Mesendoderm (in vitro differentiated cells): Measurements from ENCODE around the gene CYP2W1.
A peak's percentile ranks its signal among the peaks of the same experiment; 100 is the strongest.

Source experiments
- DNase-seq: peaks from one replicate; pipeline ENCODE4 v3.0.0; 2013
- H2AK5ac ChIP-seq: 2 replicates; pipeline ENCODE4 v1.6.1; 2013; ENCODE audit warnings: low read length, inconsistent platforms
- H2BK120ac ChIP-seq: 2 replicates; pipeline ENCODE4 v1.6.1; 2013; ENCODE audit warnings: low read depth, mild to moderate bottlenecking, low read length, moderate library complexity, mixed read lengths
- H2BK15ac ChIP-seq: replicated peaks from 2 replicates; pipeline ENCODE4 v1.6.1; 2013; ENCODE audit warnings: low read depth, mild to moderate bottlenecking, moderate library complexity
- H2BK5ac ChIP-seq: 2 replicates; pipeline ENCODE4 v1.6.1; 2013; ENCODE audit warnings: low read length, inconsistent platforms
- H3K18ac ChIP-seq: 2 replicates; pipeline ENCODE4 v1.6.1; 2013; ENCODE audit warnings: mild to moderate bottlenecking, low read length, mixed read lengths
- H3K23ac ChIP-seq: one replicate; pipeline ENCODE4 v1.6.1; 2013; ENCODE audit warnings: low read length
- H3K27ac ChIP-seq: 2 replicates; pipeline ENCODE4 v1.5.1; 2013; ENCODE audit warnings: low read depth, mild to moderate bottlenecking, inconsistent platforms, low read length, moderate library complexity
- H3K27me3 ChIP-seq: 2 replicates; pipeline ENCODE4 v1.6.1; 2013; ENCODE audit warnings: low read length, control low read depth, mild to moderate bottlenecking, inconsistent platforms; ENCODE audit not compliant: insufficient read depth, poor library complexity
- H3K36me3 ChIP-seq: 2 replicates; pipeline ENCODE4 v1.6.1; 2013; ENCODE audit warnings: low read length, inconsistent platforms; ENCODE audit not compliant: control insufficient read depth, insufficient read depth
- H3K4ac ChIP-seq: one replicate; pipeline ENCODE4 v1.6.1; 2013; ENCODE audit warnings: low read depth, mild to moderate bottlenecking, low read length, moderate library complexity
- H3K4me1 ChIP-seq: 2 replicates; pipeline ENCODE4 v1.6.1; 2013; ENCODE audit warnings: low read depth, low read length, inconsistent platforms; ENCODE audit not compliant: control insufficient read depth
- H3K4me2 ChIP-seq: 2 replicates; pipeline ENCODE4 v1.6.1; 2013; ENCODE audit warnings: low read length
- H3K4me3 ChIP-seq: 2 replicates; pipeline ENCODE4 v1.5.1; 2013; ENCODE audit warnings: mild to moderate bottlenecking, low read length
- H3K56ac ChIP-seq: one replicate; pipeline ENCODE4 v1.6.1; 2013; ENCODE audit warnings: low read length
- H3K79me1 ChIP-seq: 2 replicates; pipeline ENCODE4 v1.6.1; 2013; ENCODE audit warnings: low read length, inconsistent platforms
- H3K79me2 ChIP-seq: 2 replicates; pipeline ENCODE4 v1.6.1; 2013; ENCODE audit warnings: mild to moderate bottlenecking, low read length; ENCODE audit not compliant: control insufficient read depth, insufficient read depth
- H3K9ac ChIP-seq: 2 replicates; pipeline ENCODE4 v1.6.1; 2013; ENCODE audit warnings: low read length, inconsistent platforms
- H4K5ac ChIP-seq: one replicate; pipeline ENCODE4 v1.6.1; 2013; ENCODE audit warnings: low read length
- H4K8ac ChIP-seq: one replicate; pipeline ENCODE4 v1.6.1; 2013; ENCODE audit warnings: low read depth, mild to moderate bottlenecking, control low read depth, low read length, moderate library complexity
- WGBS: extraction: QIAGEN DNeasy Blood & Tissue Kit; methylation state at CpG from one replicate; pipeline ENCODE4 v1.1.7; 2013; ENCODE audit warnings: low lambda C conversion rate, missing lambda C conversion rate; ENCODE audit not compliant: insufficient coverage; ENCODE audit errors: extremely low coverage; 5-methylcytosine and 5-hydroxymethylcytosine counted together

The CYP2W1 gene

DNA sequence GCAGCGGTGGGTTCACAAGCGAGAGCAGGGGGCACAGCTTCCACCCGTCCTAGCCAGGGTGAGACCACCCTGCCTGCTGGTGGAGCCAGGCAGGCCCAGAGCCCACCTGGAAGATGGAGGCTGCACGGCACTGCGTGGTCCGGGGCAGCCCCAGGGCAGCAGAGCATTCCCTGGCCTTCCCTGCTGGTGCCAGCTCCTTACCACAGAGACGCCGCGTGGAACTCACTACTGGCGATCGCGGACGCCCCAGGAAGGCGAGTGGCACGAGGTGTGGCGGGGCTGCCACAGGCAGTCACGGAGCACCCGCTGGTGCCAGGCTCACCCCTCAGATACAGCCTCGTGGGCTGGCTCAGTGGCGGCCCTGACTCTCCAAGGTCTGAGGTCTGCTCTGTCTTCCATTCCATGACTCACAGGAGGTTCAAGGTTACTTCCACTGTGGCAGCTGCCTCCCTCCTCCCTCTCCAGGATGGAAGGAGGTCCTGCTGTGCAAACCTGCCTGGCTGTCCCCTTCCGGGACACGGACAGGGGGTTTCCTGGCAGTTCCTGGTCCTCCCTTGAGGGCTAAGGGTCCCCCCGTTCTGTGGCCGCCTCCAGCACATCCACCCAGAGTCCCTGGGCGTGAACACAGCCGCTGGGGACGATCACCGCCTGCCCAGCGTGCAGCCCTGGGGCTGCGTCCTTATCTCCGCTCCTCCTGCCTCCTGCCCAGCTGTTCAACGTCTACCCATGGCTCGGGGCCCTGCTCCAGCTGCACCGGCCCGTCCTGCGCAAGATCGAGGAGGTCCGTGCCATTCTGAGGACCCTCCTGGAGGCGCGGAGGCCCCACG, 3.1 kb downstream of the CYP2W1 start:
- Histone ChIP-seq H2BK15ac (no peak overlapping the region), H3K79me1 (no peaks in the 10 kb centered on the region), H3K27ac (no peak overlapping the region), H2AK5ac (no peak overlapping the region), H2BK5ac (no peak overlapping the region), H2BK120ac (no peak overlapping the region), H3K4me3 (no peak overlapping the region), H3K27me3 (no peaks in the 10 kb centered on the region), H3K36me3 (no peaks in the 10 kb centered on the region), H4K8ac (no peak overlapping the region), H3K79me2 (no peaks in the 10 kb centered on the region), H4K5ac (no peak overlapping the region), H3K4me1 (no peaks in the 10 kb centered on the region), H3K4me2 (no peak overlapping the region), H3K18ac (no peak overlapping the region), H3K9ac (no peak overlapping the region), H3K56ac (no peak overlapping the region), H3K4ac (no peak overlapping the region), H3K23ac (no peak overlapping the region)
- WGBS, result no CpG with 5 or more reads among the region's 41 CpGs
- no peak for DNase-seq

DNA sequence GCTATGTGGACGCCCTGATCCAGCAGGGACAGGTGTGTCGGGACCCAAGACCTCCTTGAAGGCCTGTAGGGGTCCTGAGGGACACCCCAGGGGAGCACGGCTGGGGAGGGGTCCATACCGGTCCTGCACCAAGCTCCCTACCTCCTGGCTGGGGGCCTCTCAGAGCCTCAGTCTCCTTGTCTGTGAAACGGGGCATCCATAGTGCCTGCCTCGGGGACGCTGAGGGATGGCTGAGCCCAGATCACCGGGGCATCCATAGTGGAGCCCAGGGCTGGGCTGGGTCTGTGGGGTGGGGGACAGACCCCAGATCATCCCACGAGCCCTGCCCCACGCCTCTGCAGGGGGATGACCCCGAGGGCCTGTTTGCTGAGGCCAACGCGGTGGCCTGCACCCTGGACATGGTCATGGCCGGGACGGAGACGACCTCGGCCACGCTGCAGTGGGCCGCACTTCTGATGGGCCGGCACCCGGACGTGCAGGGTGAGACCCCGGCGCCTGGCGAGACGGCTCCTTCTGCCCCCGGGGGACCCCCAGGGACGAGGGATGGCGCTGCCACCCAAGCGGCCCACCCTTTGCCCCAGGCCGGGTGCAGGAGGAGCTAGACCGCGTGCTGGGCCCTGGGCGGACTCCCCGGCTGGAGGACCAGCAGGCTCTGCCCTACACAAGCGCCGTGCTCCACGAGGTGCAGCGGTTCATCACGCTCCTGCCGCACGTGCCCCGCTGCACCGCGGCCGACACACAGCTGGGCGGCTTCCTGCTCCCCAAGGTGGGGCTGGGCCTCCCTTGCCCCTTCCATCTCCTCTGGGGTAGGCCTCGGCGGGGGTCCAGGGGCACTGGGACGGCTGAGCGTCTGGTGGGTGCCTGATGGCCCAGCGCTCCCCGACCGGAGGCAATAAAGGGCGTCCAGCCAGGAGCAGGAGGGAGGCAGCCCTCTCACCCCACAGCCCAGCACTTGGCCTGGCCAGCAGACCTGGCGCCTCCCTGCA, 4.1 kb downstream of the CYP2W1 start:
- H3K4me2 ChIP-seq, result no peak overlapping the region
- no peak overlapping the region for H3K27ac ChIP-seq
- H4K8ac ChIP-seq, result no peak overlapping the region
- no peak overlapping the region for H2BK15ac ChIP-seq
- no peaks in the 10 kb centered on the region for H3K79me1 ChIP-seq
- H3K4ac ChIP-seq, result no peak overlapping the region
- no peaks in the 10 kb centered on the region for H3K36me3 ChIP-seq
- no CpG with 5 or more reads among the region's 56 CpGs for WGBS
- H2BK5ac ChIP-seq, result no peak overlapping the region
- no peak overlapping the region for H2AK5ac ChIP-seq
- H3K27me3 ChIP-seq, result no peaks in the 10 kb centered on the region
- no peak overlapping the region for H3K56ac ChIP-seq
- H3K4me3 ChIP-seq, result no peak overlapping the region
- no peak overlapping the region for H3K18ac ChIP-seq
- no peaks in the 10 kb centered on the region for H3K4me1 ChIP-seq
- no peak for DNase-seq
- H4K5ac ChIP-seq, result no peak overlapping the region
- H3K23ac ChIP-seq, result no peak overlapping the region
- no peaks in the 10 kb centered on the region for H3K79me2 ChIP-seq
- no peak overlapping the region for H2BK120ac ChIP-seq
- H3K9ac ChIP-seq, result no peak overlapping the region

DNA sequence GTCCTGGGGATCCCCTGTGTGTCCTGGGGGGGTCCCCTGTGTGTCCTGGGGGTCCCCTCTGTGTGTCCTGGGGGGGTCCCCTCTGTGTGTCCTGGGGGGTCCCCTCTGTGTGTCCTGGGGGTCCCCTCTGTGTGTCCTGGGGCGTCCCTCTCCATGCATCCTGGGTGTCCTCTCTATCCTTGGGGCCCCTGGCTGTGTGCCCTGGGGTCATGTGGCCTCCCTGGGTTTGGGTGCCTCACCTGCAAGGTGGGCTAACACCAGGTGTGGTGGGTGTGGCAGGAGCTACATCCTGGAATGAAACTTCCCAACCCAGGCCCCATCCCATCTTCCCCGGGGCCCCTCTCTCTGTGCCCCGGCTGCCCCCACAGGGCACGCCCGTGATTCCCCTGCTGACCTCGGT, 4.9 kb downstream of the CYP2W1 start:
- Histone ChIP-seq H4K5ac (no peak overlapping the region), H3K79me1 (no peaks in the 10 kb centered on the region), H4K8ac (no peak overlapping the region), H2BK120ac (no peak overlapping the region), H3K36me3 (no peaks in the 10 kb centered on the region), H3K4me1 (no peaks in the 10 kb centered on the region), H3K56ac (peak overlapping the region; percentile 42), H3K9ac (no peak overlapping the region), H3K4me3 (no peak overlapping the region), H3K27me3 (no peaks in the 10 kb centered on the region), H3K4ac (no peak overlapping the region), H3K23ac (no peak overlapping the region), H2BK5ac (no peak overlapping the region), H3K79me2 (no peaks in the 10 kb centered on the region), H3K4me2 (no peak overlapping the region), H3K18ac (no peak overlapping the region), H2BK15ac (no peak overlapping the region), H2AK5ac (no peak overlapping the region), H3K27ac (no peak overlapping the region)
- DNase-seq, result no peak
- no CpG with 5 or more reads among the region's 6 CpGs for WGBS

DNA sequence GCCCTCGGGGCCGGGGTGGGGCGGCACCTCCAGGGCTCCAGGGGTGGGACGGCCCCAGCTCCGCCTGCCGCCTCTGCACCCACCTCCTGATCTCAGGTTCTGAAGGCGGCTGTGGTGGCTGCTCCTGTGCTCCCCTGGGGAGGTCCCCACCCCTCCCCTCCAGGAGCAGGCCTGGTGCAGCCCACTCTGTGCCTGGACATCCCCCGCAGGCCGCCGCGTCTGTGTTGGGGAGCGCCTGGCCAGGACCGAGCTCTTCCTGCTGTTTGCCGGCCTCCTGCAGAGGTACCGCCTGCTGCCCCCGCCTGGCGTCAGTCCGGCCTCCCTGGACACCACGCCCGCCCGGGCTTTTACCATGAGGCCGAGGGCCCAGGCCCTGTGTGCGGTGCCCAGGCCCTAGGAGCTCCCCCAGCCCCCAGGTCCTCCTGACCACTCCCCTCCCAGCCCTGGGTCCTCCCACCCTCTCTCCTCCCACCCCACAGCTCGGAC, 5.5 kb downstream of the CYP2W1 start:
- H3K36me3 ChIP-seq, result no peaks in the 10 kb centered on the region
- H3K27me3 ChIP-seq, result no peaks in the 10 kb centered on the region
- H3K79me1 ChIP-seq, result no peaks in the 10 kb centered on the region
- H4K8ac ChIP-seq, result no peak overlapping the region
- H3K27ac ChIP-seq, result no peak overlapping the region
- H4K5ac ChIP-seq, result no peak overlapping the region
- H3K56ac ChIP-seq, result peak overlapping the region; percentile 42
- H2BK15ac ChIP-seq, result no peak overlapping the region
- no peaks in the 10 kb centered on the region for H3K4me1 ChIP-seq
- H2BK5ac ChIP-seq, result no peak overlapping the region
- no peak overlapping the region for H3K23ac ChIP-seq
- H3K18ac ChIP-seq, result no peak overlapping the region
- no CpG with 5 or more reads among the region's 24 CpGs for WGBS
- no peaks in the 10 kb centered on the region for H3K79me2 ChIP-seq
- H3K4me2 ChIP-seq, result no peak overlapping the region
- no peak for DNase-seq
- H2AK5ac ChIP-seq, result no peak overlapping the region
- H3K4me3 ChIP-seq, result no peak overlapping the region
- H2BK120ac ChIP-seq, result no peak overlapping the region
- no peak overlapping the region for H3K9ac ChIP-seq
- no peak overlapping the region for H3K4ac ChIP-seq

DNA sequence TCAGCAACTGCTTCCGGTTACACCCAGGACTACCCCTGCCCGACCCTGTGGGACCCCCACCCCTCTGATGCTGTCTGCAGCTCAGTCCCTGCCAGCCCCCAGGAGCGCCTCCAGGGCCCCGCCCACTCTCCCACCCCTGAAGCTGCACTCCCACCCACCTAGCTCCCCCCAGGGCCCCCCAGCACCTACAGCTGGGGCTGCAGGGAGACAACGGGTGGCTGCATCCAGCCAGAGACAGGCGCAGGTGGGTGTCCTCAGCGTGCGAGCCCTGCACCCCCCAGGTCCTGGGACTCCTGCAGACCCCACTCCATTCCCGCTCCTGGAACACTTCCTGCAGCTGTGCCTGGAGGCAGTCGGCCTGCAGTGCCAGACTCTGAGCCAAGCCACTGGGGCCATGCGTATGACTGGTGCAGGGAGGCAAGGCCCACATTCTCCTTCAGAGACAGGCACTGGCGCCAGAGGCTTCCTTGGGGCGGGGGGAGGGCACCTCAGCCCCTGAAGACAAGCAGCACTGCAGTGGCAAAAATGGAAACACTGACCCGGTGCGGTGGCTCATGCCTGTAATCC, 6.1 kb downstream of the CYP2W1 start:
- no peaks in the 10 kb centered on the region for H3K4me1 ChIP-seq
- H2AK5ac ChIP-seq, result no peak overlapping the region
- WGBS, result no CpG with 5 or more reads among the region's 15 CpGs
- no peak overlapping the region for H3K9ac ChIP-seq
- H3K27me3 ChIP-seq, result no peaks in the 10 kb centered on the region
- H3K36me3 ChIP-seq, result no peaks in the 10 kb centered on the region
- H3K79me2 ChIP-seq, result no peaks in the 10 kb centered on the region
- H4K8ac ChIP-seq, result no peak overlapping the region
- no peak overlapping the region for H3K27ac ChIP-seq
- peak overlapping the region; percentile 25 for H3K56ac ChIP-seq
- no peak overlapping the region for H3K4me3 ChIP-seq
- no peak overlapping the region for H2BK5ac ChIP-seq
- no peak overlapping the region for H3K4me2 ChIP-seq
- no peak overlapping the region for H3K18ac ChIP-seq
- no peak for DNase-seq
- H4K5ac ChIP-seq, result no peak overlapping the region
- H2BK120ac ChIP-seq, result no peak overlapping the region
- no peak overlapping the region for H2BK15ac ChIP-seq
- H3K79me1 ChIP-seq, result no peaks in the 10 kb centered on the region
- no peak overlapping the region for H3K4ac ChIP-seq
- no peak overlapping the region for H3K23ac ChIP-seq
